HepG2 (cell line): ENCODE results near the gene TMEM139. TPM values are rescaled to one million over a fixed set of nuclear protein-coding genes. Genes with fewer than 3 reads are reported as not detected.

Experiments
- ATAC-seq: fragments of 200-7000 bp; cut with Tn5 transposase; 3 replicates; pipeline ENCODE4 v1.9.1; 2020; ENCODE audit warnings: mild to moderate bottlenecking, moderate library complexity
- BruUV-seq: library from RNA; stranded (reverse); fragments of 400-500 nt; replicated peaks from 2 replicates; lab custom pipeline; 2021; lab: Mats Ljungman, UMichigan
- CTCF ChIA-PET: fragments of 300-600 bp; formaldehyde crosslinking; extraction: SDS; loops from one replicate; lab custom pipeline; 2021; ENCODE audit warnings: low total read pairs, inconsistent platforms, low intra/inter-chr PET ratio; lab: Yijun Ruan, JAX
- POLR2A ChIA-PET: fragments of 350-600 bp; sonication (Branson Sonifier 250); formaldehyde crosslinking; loops from one replicate; lab custom pipeline; 2020; ENCODE audit warnings: antibody characterized with exemption, inconsistent platforms; lab: Yijun Ruan, JAX
- DNase-seq: peaks from one replicate; pipeline ENCODE4 v3.0.0-alpha.2; 2015; ENCODE audit warnings: low spot score
- FAIRE-seq: peaks from 3 replicates; lab custom pipeline; 2011; peaks lifted over from hg19 to GRCh38; lab: Jason Lieb, UNC
- H2AFZ ChIP-seq: one replicate; pipeline ENCODE4 v1.6.1; 2011; ENCODE audit warnings: low read length, inconsistent platforms
- H3K27ac ChIP-seq: fragments of 300-600 bp; 3 replicates; pipeline ENCODE4 v1.8.0; 2011; ENCODE audit warnings: mixed run types, mild to moderate bottlenecking, mixed read lengths, low read length, inconsistent platforms; ENCODE audit not compliant: insufficient read depth; ENCODE audit errors: extremely low read length
- H3K27me3 ChIP-seq, 2 experiments: fragments of 200-600 bp in 1 of 2; 2 replicates in 1 of 2; 3 replicates in 1 of 2; pipeline versions ENCODE4 v1.6.0 to v1.8.0; 2011; ENCODE audit warnings: low read length in 2 of 2, mild to moderate bottlenecking in 2 of 2, moderate library complexity in 2 of 2, inconsistent platforms in 1 of 2; ENCODE audit not compliant: insufficient read depth in 2 of 2, control insufficient read depth in 1 of 2
- H3K36me3 ChIP-seq, 2 experiments: fragments of 200-600 bp in 1 of 2; replicated peaks in 1 of 2; 2 replicates in 1 of 2; 3 replicates in 1 of 2; pipeline versions ENCODE4 v1.5.1 to v1.8.0; 2011; ENCODE audit warnings: low read length in 2 of 2, inconsistent platforms in 1 of 2; ENCODE audit not compliant: insufficient read depth in 2 of 2, control insufficient read depth in 1 of 2
- H3K4me1 ChIP-seq: 2 replicates; pipeline ENCODE4 v1.5.1; 2012; ENCODE audit warnings: low read length, inconsistent platforms; ENCODE audit not compliant: insufficient read depth
- H3K4me2 ChIP-seq: 2 replicates; pipeline ENCODE4 v1.6.0; 2011; ENCODE audit warnings: low read depth, low read length, inconsistent platforms
- H3K4me3 ChIP-seq, 3 experiments: fragments of 200-600 bp in 1 of 3; sonication (generic), shearing (Covaris generic) in 1 of 3; replicated peaks in 1 of 3; 2 replicates each; pipeline ENCODE4 v1.5.1; 2011 to 2016; ENCODE audit warnings: low read length in 3 of 3, inconsistent platforms in 2 of 3, low read depth in 2 of 3, mild to moderate bottlenecking in 2 of 3, control low read depth in 1 of 3, mixed read lengths in 1 of 3; ENCODE audit not compliant: insufficient read depth in 1 of 3
- H3K79me2 ChIP-seq: one replicate; pipeline ENCODE4 v1.6.1; 2011; ENCODE audit warnings: low read length, inconsistent platforms; ENCODE audit not compliant: insufficient read depth
- H3K9ac ChIP-seq: 2 replicates; pipeline ENCODE4 v1.6.0; 2011; ENCODE audit warnings: mild to moderate bottlenecking, low read depth, low read length, inconsistent platforms; ENCODE audit not compliant: insufficient read depth
- H3K9me3 ChIP-seq: 2 replicates; pipeline ENCODE4 v1.5.1; 2012; ENCODE audit warnings: mild to moderate bottlenecking, low read length
- H4K20me1 ChIP-seq: 2 replicates; pipeline ENCODE4 v1.6.0; 2011; ENCODE audit warnings: inconsistent platforms, mild to moderate bottlenecking, low read length, moderate library complexity; ENCODE audit not compliant: insufficient read depth
- ARNT2 ChIP-seq: sonication (generic); formaldehyde crosslinking; IDR thresholded peaks from 2 replicates; pipeline ENCODE4 v1.8.0; 2022; ENCODE audit warnings: mild to moderate bottlenecking, low read depth, missing genetic modification reagents, moderate library complexity
- ATRX ChIP-seq: sonication (generic); formaldehyde crosslinking; IDR thresholded peaks from 2 replicates; pipeline ENCODE4 v1.4.0; 2020; ENCODE audit warnings: missing genetic modification reagents, borderline replicate concordance
- LRRFIP1 ChIP-seq: sonication (generic); formaldehyde crosslinking; conservative IDR thresholded peaks from 2 replicates; pipeline ENCODE4 v1.4.0; 2020; ENCODE audit warnings: missing genetic modification reagents
- NR2F6 ChIP-seq, 2 experiments: IDR thresholded peaks; 2 replicates each; pipeline ENCODE4 v1.6.1; 2016; ENCODE audit warnings: antibody characterized with exemption in 1 of 2, mild to moderate bottlenecking in 1 of 2
- POLR2AphosphoS5 ChIP-seq: IDR thresholded peaks from 2 replicates; pipeline ENCODE4 v1.6.1; 2012; ENCODE audit warnings: low read depth, low read length
- SMARCE1 ChIP-seq: fragments of 450-650 bp; IDR thresholded peaks from 2 replicates; pipeline ENCODE4 v1.6.1; 2017; ENCODE audit warnings: borderline replicate concordance
- ZBTB40 ChIP-seq, 2 experiments: fragments of 450-650 bp in 1 of 2; sonication (generic) in 1 of 2; formaldehyde crosslinking in 1 of 2; IDR thresholded peaks; 2 replicates each; pipeline versions ENCODE4 v1.6.1 to v1.8.0; 2016 to 2022; ENCODE audit warnings: antibody characterized with exemption in 1 of 2, mild to moderate bottlenecking in 1 of 2, missing genetic modification reagents in 1 of 2
- ZBTB7B ChIP-seq: sonication (generic); formaldehyde crosslinking; IDR thresholded peaks from 2 replicates; pipeline ENCODE4 v1.4.0; 2020; ENCODE audit warnings: missing genetic modification reagents
- ZNF451 ChIP-seq: sonication (generic); formaldehyde crosslinking; IDR thresholded peaks from 2 replicates; pipeline ENCODE4 v1.5.0; 2020; ENCODE audit warnings: mild to moderate bottlenecking, missing genetic modification reagents
- ZNF790 ChIP-seq: sonication (generic); formaldehyde crosslinking; IDR thresholded peaks from 2 replicates; pipeline ENCODE4 v1.8.0; 2022; ENCODE audit warnings: missing genetic modification reagents, mild to moderate bottlenecking, borderline replicate concordance
- in situ Hi-C: cut with HindIII; loops from 2 replicates; pipeline ENCODE4 v1.10.0; 2017; ENCODE audit warnings: low pct_unique_long_range_greater_than_20kb; ENCODE audit not compliant: extremely low pct_ligation_motif_present
- intact Hi-C: fragments of 100-400 bp; cut with micrococcal nuclease; formaldehyde crosslinking; loops from one replicate; pipeline ENCODE4 v1.10.0; 2022; ENCODE audit not compliant: unreplicated experiment
- polyA plus RNA-seq, 8 experiments: library from polyadenylated mRNA; depleted of rRNA in 3 of 8; stranded (reverse) in 7 of 8; unstranded in 1 of 8; fragments of >200 nt; fragmentation: Illumina TruSeq in 4 of 8; extraction: Trizol in 4 of 8; gene quantifications; 2 replicates each; pipeline versions ENCODE4 v1.2.1 to v1.2.3, GENCODE V29; 2011 to 2016; ENCODE audit warnings: low read depth in 4 of 8, missing spikeins in 1 of 8, mixed read lengths in 1 of 8; ENCODE audit not compliant: insufficient read depth in 1 of 8
- total RNA-seq, 5 experiments: library from RNA; depleted of rRNA; stranded (reverse); fragments of >200 nt; fragmentation: Illumina TruSeq; extraction: Trizol; gene quantifications; 2 replicates each; pipeline ENCODE4 v1.2.3, GENCODE V29; 2016; ENCODE audit warnings: low read depth in 1 of 5

Gene TMEM139
- total and polyA plus RNA-seq, 2 of the 13 experiments (the other 11 are each of a cell fraction or from before 2014, with no cell fraction given): 7.9 to 14.0 TPM

DNA sequence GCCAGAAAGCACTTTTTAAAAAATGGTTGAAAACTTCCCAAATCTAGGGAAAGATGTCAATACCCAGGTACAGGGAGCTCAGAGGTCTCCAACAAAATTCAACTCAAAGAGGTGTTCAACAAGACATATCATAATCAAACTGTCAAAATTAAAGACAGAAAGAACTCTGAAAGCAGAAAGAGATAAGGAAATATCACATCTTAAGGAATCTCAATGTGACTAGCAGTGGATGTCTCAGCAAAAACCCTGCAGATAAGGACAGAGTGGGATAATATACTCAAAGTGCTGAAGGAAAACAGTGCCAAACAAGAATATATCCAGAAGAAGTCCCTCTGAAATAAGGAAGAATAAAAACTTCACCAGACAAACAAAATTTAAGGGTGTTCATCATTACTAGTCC lies 34.6 kb upstream of the TMEM139 start:
- Histone ChIP-seq H3K27me3 (no peaks in the 10 kb centered on the region), H3K79me2 (no peaks in the 10 kb centered on the region), H4K20me1 (no peaks in the 10 kb centered on the region), H3K4me1 (peaks cover 16% of the 10 kb centered on the region), H3K4me3 (no peak overlapping the region), H3K36me3 (no peaks in the 10 kb centered on the region), H3K9me3 (no peaks in the 10 kb centered on the region), H3K9ac (no peak overlapping the region), H3K4me2 (no peak overlapping the region), H2AFZ (no peak overlapping the region), H3K27ac (no peak overlapping the region)
- CTCF ChIA-PET: no interaction called here
- TF ChIP-seq NR2F6 (IDR thresholded peaks at IDR 0.05): no peak
- no peak for TF ChIP-seq NR2F6 (CRISPR knock-in tag; IDR thresholded peaks at IDR 0.05)
- no peak for TF ChIP-seq ZBTB40 (IDR thresholded peaks at IDR 0.05)
- TF ChIP-seq ZBTB40 (CRISPR knock-in tag; IDR thresholded peaks at IDR 0.05): no peak
- TF ChIP-seq ARNT2 (CRISPR knock-in tag): no peak
- no peak for TF ChIP-seq ZNF790 (CRISPR knock-in tag)
- no peak for TF ChIP-seq ZBTB7B (CRISPR knock-in tag)
- TF ChIP-seq LRRFIP1: no peak
- TF ChIP-seq SMARCE1: no peak
- no peak for TF ChIP-seq POLR2AphosphoS5
- no peak for TF ChIP-seq ZNF451 (CRISPR knock-in tag)
- no peak for TF ChIP-seq ATRX (CRISPR knock-in tag)
- FAIRE-seq (no peak), ATAC-seq (no peak), DNase-seq (no peak)
- in situ Hi-C loops (no loop called here), intact Hi-C loops (no loop called here)
- POLR2A ChIA-PET: interaction anchor here (2.7 kb wide), 1 partner anchor 13 kb away, joined by 26 read pairs; the partner anchor contains the start of gene GSTK1
- no TSS peak for BruUV-seq
